CD4-positive, alpha-beta T cell treated with Interferon alpha-2 for 1 hour (primary cell): ENCODE data around the gene BET1L.
"Not testable (repeated sequence)": the region's sequence is repeated elsewhere in the genome, so short reads cannot be mapped to it uniquely, and the experiment has no call there.

Experiments
- DNase-seq, 2 donors: peaks; one replicate each; pipeline ENCODE4 v3.0.0-alpha.2; 2020 to 2022

Gene BET1L

GRCh38 chr11:207208-207862 is at the start of gene BET1L, which contains the start of gene RIC8A:
BET1L (minus strand) TSS chr11:207399; CDS start chr11:207321, 78 bp downstream.
RIC8A (plus strand) TSS chr11:207708; CDS start chr11:208855, 1,147 bp downstream.
- DNase-seq, result peak; percentile 99

GRCh38 chr11:255816-256215 is 48.6 kb upstream of the BET1L start:
- DNase-seq, result no peak

- DNase-seq, result no peak
Observed at GRCh38 chr11:255176-255575, 48.0 kb upstream of the BET1L start.

GRCh38 chr11:253886-254270 is 46.7 kb upstream of the BET1L start:
- no peak for DNase-seq

GRCh38 chr11:253160-253885 is 46.1 kb upstream of the BET1L start:
- no peak for DNase-seq

- no peak for DNase-seq
Observed at GRCh38 chr11:252666-253065, 45.5 kb upstream of the BET1L start.

- DNase-seq, result peak in 1 of 2 donors; percentile 6
Observed at GRCh38 chr11:251550-251949, 44.4 kb upstream of the BET1L start.

- DNase-seq, result peak; percentile 78 to 86
Observed at GRCh38 chr11:250740-251299, 43.6 kb upstream of the BET1L start.

- DNase-seq, result no peak
Observed at GRCh38 chr11:250274-250673, 43.1 kb upstream of the BET1L start.

- no peak for DNase-seq
Observed at GRCh38 chr11:249062-249461, 41.9 kb upstream of the BET1L start.

GRCh38 chr11:244376-244775 is 37.2 kb upstream of the BET1L start:
- no peak for DNase-seq

GRCh38 chr11:241634-242033 is 34.4 kb upstream of the BET1L start:
- no peak for DNase-seq

- no peak for DNase-seq
Observed at GRCh38 chr11:240315-240714, 33.1 kb upstream of the BET1L start.

GRCh38 chr11:238346-238745 is 31.1 kb upstream of the BET1L start:
- not testable (repeated sequence) for DNase-seq

- DNase-seq, result peak; percentile 85 to 88
Observed at GRCh38 chr11:236774-237767, 29.9 kb upstream of the BET1L start, which contains the start of gene PSMD13. PSMD13 (plus strand) TSS chr11:236976; CDS start chr11:237050, 74 bp downstream.

- peak; percentile 88 to 91 for DNase-seq
Observed at GRCh38 chr11:235997-236773, 29.0 kb upstream of the BET1L start, which contains the start of gene SIRT3. SIRT3 (minus strand) TSS chr11:236342; CDS start chr11:236328, 14 bp downstream.

GRCh38 chr11:235609-235996 is 28.4 kb upstream of the BET1L start:
- peak in 1 of 2 donors; percentile 52 for DNase-seq

- no peak for DNase-seq
Observed at GRCh38 chr11:235180-235579, 28.0 kb upstream of the BET1L start.

GRCh38 chr11:232783-233565 is 25.8 kb upstream of the BET1L start:
- DNase-seq, result no peak

- DNase-seq, result no peak
Observed at GRCh38 chr11:230431-230830, 23.2 kb upstream of the BET1L start.

GRCh38 chr11:227824-228379 is 20.7 kb upstream of the BET1L start:
- no peak for DNase-seq
